ENCODE measurements around the gene TPD52L1.

Gene TPD52L1

DNA sequence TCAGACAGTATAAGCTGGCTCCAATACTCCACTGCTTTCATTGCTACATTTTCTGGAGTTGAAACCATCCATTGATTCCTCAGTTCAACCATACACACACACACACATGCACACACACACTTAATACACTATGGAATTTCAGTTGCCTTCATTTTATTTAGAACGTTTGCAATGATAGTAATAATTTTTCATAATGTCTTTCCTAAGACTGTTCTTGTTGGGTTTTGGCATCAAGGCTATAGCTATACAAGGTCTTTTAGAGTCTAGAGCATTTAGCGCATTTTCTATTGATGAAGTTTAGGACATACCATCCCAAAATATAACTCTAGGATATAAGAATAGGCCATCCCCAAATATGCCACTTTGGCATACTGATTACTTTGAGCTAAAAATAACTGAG lies 15.5 kb upstream of the TPD52L1 start:
- DNase-seq, result no peak
- Histone ChIP-seq H3K27me3 (replicated peaks in 2 of 5; ENCODE audit: control insufficient read depth in 4 of 5, insufficient read depth in 5 of 5, low read length in 4 of 5) (no peaks in the 10 kb centered on the region), H3K4me1 (ENCODE audit: control extremely low read depth in 1 of 4, control insufficient read depth in 4 of 4, insufficient read depth in 4 of 4, low read length in 3 of 4) (no peaks in the 10 kb centered on the region), H3K27ac (ENCODE audit: insufficient read depth in 1 of 2, low read depth in 1 of 2, low read length in 2 of 2, poor library complexity in 1 of 2, severe bottlenecking in 2 of 2) (no peak overlapping the region), H3K9me3 (ENCODE audit: control extremely low read depth in 1 of 5, control insufficient read depth in 4 of 5, insufficient read depth in 2 of 5, low read depth in 1 of 5, low read length in 4 of 5) (peaks cover 0 to 2% (median 0%) of the 10 kb centered on the region in 5 experiments), H3K4me3 (ENCODE audit: control insufficient read depth in 1 of 7, extremely low read depth in 1 of 7, insufficient read depth in 4 of 7, low read depth in 2 of 7, low read length in 6 of 7) (no peak overlapping the region), H3K36me3 (ENCODE audit: control insufficient read depth in 4 of 4, insufficient read depth in 4 of 4, low read length in 3 of 4) (no peaks in the 10 kb centered on the region)
- WGBS (ENCODE audit: insufficient coverage), result no CpG with 5 or more reads among the region's 2 CpGs
- ChIA-PET POLR2A (no interaction called here), CTCF (no interaction called here)

DNA sequence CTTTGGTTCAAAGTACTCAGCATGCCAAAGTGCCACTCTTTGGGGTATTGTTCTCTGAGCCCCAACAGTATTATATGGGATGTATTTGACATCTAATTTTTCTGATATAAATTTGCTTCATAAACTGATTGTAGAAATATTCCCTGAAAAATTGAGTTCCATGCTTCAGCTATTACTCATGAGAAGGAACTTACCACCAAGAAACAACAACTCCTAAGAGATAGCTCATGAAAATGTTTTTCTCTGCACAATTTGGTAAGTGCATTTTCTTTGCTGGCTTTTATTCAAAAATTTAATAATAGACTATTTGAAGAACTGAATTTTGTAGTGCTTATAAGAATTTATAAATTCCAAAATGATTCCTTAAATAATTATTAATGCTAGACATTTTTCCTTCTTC lies 12.8 kb upstream of the TPD52L1 start:
- H3K4me1 ChIP-seq (ENCODE audit: control extremely low read depth in 1 of 4, control insufficient read depth in 4 of 4, insufficient read depth in 4 of 4, low read length in 3 of 4), result no peaks in the 10 kb centered on the region
- DNase-seq, result no peak
- H3K36me3 ChIP-seq (ENCODE audit: control insufficient read depth in 4 of 4, insufficient read depth in 4 of 4, low read length in 3 of 4), result no peaks in the 10 kb centered on the region
- H3K27me3 ChIP-seq (replicated peaks in 2 of 5; ENCODE audit: control insufficient read depth in 4 of 5, insufficient read depth in 5 of 5, low read length in 4 of 5), result no peaks in the 10 kb centered on the region
- no peak overlapping the region for H3K4me3 ChIP-seq (ENCODE audit: control insufficient read depth in 1 of 7, extremely low read depth in 1 of 7, insufficient read depth in 4 of 7, low read depth in 2 of 7, low read length in 6 of 7)
- CTCF ChIA-PET, result interaction anchor here (1.5 kb wide), 1 partner anchor 12 kb away, joined by 4 read pairs; no protein-coding TSS in a partner anchor
- H3K27ac ChIP-seq (ENCODE audit: insufficient read depth in 1 of 2, low read depth in 1 of 2, low read length in 2 of 2, poor library complexity in 1 of 2, severe bottlenecking in 2 of 2), result no peak overlapping the region
- H3K9me3 ChIP-seq (ENCODE audit: control extremely low read depth in 1 of 5, control insufficient read depth in 4 of 5, insufficient read depth in 2 of 5, low read depth in 1 of 5, low read length in 4 of 5), result peaks cover 0 to 5% (median 0%) of the 10 kb centered on the region in 5 experiments
- POLR2A ChIA-PET, result interaction anchor here (0.6 kb wide), 1 partner anchor 200 kb away, joined by 3 read pairs; no protein-coding TSS in a partner anchor

DNA sequence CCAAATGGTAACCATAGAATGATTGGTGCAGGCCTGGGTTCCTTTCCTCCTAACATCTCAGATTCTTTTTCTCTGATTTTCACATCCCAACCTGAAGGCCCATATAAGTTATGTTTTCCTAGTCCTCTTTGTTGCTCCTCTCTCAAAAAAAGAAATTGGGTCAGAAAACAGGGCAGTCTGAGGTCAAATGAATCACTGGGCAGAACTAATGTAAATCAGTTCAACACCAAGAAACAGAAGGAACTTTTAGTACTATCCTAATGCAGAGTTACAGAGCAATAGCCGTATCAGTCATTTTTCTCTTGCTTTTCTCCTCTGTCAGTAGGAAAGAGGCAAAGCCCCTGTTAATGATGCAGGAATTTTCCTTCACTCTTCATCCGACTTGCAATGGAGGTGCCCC lies 11.0 kb upstream of the TPD52L1 start:
- Histone ChIP-seq H3K4me1 (ENCODE audit: control extremely low read depth in 1 of 4, control insufficient read depth in 4 of 4, insufficient read depth in 4 of 4, low read length in 3 of 4) (no peaks in the 10 kb centered on the region), H3K4me3 (ENCODE audit: control insufficient read depth in 1 of 7, extremely low read depth in 1 of 7, insufficient read depth in 4 of 7, low read depth in 2 of 7, low read length in 6 of 7) (no peak overlapping the region), H3K27ac (ENCODE audit: insufficient read depth in 1 of 2, low read depth in 1 of 2, low read length in 2 of 2, poor library complexity in 1 of 2, severe bottlenecking in 2 of 2) (no peak overlapping the region), H3K36me3 (ENCODE audit: control insufficient read depth in 4 of 4, insufficient read depth in 4 of 4, low read length in 3 of 4) (no peaks in the 10 kb centered on the region), H3K9me3 (ENCODE audit: control extremely low read depth in 1 of 5, control insufficient read depth in 4 of 5, insufficient read depth in 2 of 5, low read depth in 1 of 5, low read length in 4 of 5) (peaks cover 0 to 5% (median 0%) of the 10 kb centered on the region in 5 experiments), H3K27me3 (replicated peaks in 2 of 5; ENCODE audit: control insufficient read depth in 4 of 5, insufficient read depth in 5 of 5, low read length in 4 of 5) (peaks cover 0 to 2% (median 0%) of the 10 kb centered on the region in 5 experiments)
- ChIA-PET CTCF (interaction anchor here (0.8 to 1.4 kb wide), 2 partner anchors 11 to 29 kb away, joined by 3 to 6 read pairs; no protein-coding TSS in a partner anchor), POLR2A (no interaction called here)
- no peak for DNase-seq
- 100% methylated on average over 1 of the region's 2 CpGs for WGBS (ENCODE audit: insufficient coverage)

DNA sequence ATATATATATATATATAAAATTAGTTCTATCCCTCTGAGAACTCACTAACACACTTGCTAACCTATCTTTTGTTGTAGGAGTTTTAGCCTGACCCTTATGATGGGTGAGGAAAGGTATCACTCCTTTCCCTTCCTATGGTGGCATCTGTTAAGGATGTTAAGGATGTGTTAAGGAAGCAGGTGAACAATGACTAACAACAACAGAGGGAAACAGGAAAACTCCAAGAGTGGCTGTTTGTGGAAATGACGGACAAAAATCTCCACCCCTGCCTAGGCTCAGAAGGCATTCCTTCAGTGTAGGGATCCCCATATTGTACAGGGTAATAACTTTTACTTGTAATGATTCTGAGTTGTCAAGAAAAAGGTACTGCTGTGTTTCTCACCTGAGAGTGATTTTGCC lies 8.8 kb upstream of the TPD52L1 start:
- no peak overlapping the region for H3K4me3 ChIP-seq (ENCODE audit: control insufficient read depth in 1 of 7, extremely low read depth in 1 of 7, insufficient read depth in 4 of 7, low read depth in 2 of 7, low read length in 6 of 7)
- DNase-seq, result no peak
- peaks cover 0 to 2% (median 0%) of the 10 kb centered on the region in 5 experiments for H3K27me3 ChIP-seq (replicated peaks in 2 of 5; ENCODE audit: control insufficient read depth in 4 of 5, insufficient read depth in 5 of 5, low read length in 4 of 5)
- no peaks in the 10 kb centered on the region for H3K4me1 ChIP-seq (ENCODE audit: control extremely low read depth in 1 of 4, control insufficient read depth in 4 of 4, insufficient read depth in 4 of 4, low read length in 3 of 4)
- 100% methylated on average over 1 of the region's 1 CpG for WGBS (ENCODE audit: insufficient coverage)
- H3K36me3 ChIP-seq (ENCODE audit: control insufficient read depth in 4 of 4, insufficient read depth in 4 of 4, low read length in 3 of 4), result no peaks in the 10 kb centered on the region
- H3K9me3 ChIP-seq (ENCODE audit: control extremely low read depth in 1 of 5, control insufficient read depth in 4 of 5, insufficient read depth in 2 of 5, low read depth in 1 of 5, low read length in 4 of 5), result peaks cover 0 to 5% (median 0%) of the 10 kb centered on the region in 5 experiments
- POLR2A ChIA-PET, result no interaction called here
- CTCF ChIA-PET, result no interaction called here
- no peak overlapping the region for H3K27ac ChIP-seq (ENCODE audit: insufficient read depth in 1 of 2, low read depth in 1 of 2, low read length in 2 of 2, poor library complexity in 1 of 2, severe bottlenecking in 2 of 2)

DNA sequence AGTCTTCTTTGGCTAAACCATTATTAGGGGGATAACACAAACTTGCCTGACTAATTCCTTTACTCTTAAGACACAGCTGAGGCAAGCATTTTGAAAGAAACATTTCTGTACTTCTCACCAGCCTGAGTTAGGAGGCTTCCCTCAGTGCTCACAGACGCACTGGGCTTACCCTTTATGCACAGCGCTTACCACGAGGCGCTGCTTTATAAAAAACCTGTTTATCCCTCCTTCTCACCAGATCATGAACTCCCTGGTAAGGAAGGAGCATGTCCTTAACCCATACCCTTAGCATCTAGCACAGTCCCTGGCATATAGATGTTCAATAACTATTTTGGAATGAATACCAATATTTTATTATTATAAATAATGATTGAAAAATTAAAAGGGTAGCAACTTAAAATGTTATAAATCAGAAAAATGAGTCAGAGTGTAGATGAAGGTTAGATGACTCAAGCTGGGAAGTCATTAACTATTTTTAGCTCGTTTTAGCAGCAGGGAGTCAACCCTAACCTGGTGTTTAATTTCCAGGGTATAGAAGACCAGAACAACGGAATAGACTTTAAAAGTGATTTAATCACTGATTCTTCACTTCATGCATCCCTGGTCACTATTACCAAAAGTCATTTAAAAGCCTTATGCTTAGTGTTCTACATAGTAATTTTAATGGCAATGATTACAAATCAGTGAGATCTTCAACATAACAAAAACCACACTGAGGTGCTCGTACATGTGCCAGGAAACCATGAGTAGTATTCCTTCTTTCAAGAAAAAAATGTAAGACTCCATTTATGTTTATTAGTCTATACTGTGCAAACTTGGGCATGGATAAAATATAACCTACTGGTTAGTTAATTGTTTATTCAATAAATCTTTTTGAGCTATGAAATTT lies 4.1 kb upstream of the TPD52L1 start:
- Histone ChIP-seq H3K4me1 (ENCODE audit: control extremely low read depth in 1 of 4, control insufficient read depth in 4 of 4, insufficient read depth in 4 of 4, low read length in 3 of 4) (peaks cover 0 to 14% (median 14%) of the 10 kb centered on the region in 4 experiments), H3K27me3 (replicated peaks in 2 of 5; ENCODE audit: control insufficient read depth in 4 of 5, insufficient read depth in 5 of 5, low read length in 4 of 5) (peaks cover 0 to 4% (median 2%) of the 10 kb centered on the region in 5 experiments), H3K4me3 (ENCODE audit: control insufficient read depth in 1 of 7, extremely low read depth in 1 of 7, insufficient read depth in 4 of 7, low read depth in 2 of 7, low read length in 6 of 7) (no peak overlapping the region), H3K9me3 (ENCODE audit: control extremely low read depth in 1 of 5, control insufficient read depth in 4 of 5, insufficient read depth in 2 of 5, low read depth in 1 of 5, low read length in 4 of 5) (no peaks in the 10 kb centered on the region), H3K36me3 (ENCODE audit: control insufficient read depth in 4 of 4, insufficient read depth in 4 of 4, low read length in 3 of 4) (no peaks in the 10 kb centered on the region), H3K27ac (ENCODE audit: insufficient read depth in 1 of 2, low read depth in 1 of 2, low read length in 2 of 2, poor library complexity in 1 of 2, severe bottlenecking in 2 of 2) (no peak overlapping the region)
- ChIA-PET POLR2A (no interaction called here), CTCF (interaction anchor here (4.8 kb wide), 1 partner anchor 22 kb away, joined by 20 read pairs; no protein-coding TSS in a partner anchor)
- 81% methylated on average over 4 of the region's 7 CpGs for WGBS (ENCODE audit: insufficient coverage)
- DNase-seq, result no peak

DNA sequence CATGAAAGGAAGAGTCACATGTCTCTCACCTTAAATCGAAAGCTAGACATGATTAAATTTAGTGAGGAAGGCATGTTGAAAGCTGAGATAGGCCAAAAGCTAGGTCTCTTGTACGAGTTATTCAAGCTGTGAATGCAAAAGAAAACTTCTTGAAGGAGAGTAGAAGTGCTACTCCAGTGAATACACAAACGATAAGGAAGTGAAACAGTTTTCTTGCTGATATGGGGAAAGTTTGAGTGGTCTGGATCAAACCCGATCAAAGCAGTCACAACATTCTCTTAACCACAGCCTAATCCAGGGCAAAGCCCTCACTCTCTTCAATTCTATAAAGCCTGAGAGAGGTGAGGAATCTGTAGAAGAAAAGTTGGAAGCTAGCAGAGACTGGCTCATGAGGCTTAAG lies 1.9 kb upstream of the TPD52L1 start:
- Histone ChIP-seq H3K36me3 (ENCODE audit: control insufficient read depth in 4 of 4, insufficient read depth in 4 of 4, low read length in 3 of 4) (no peaks in the 10 kb centered on the region), H3K9me3 (ENCODE audit: control extremely low read depth in 1 of 5, control insufficient read depth in 4 of 5, insufficient read depth in 2 of 5, low read depth in 1 of 5, low read length in 4 of 5) (no peaks in the 10 kb centered on the region), H3K27ac (ENCODE audit: insufficient read depth in 1 of 2, low read depth in 1 of 2, low read length in 2 of 2, poor library complexity in 1 of 2, severe bottlenecking in 2 of 2) (no peak overlapping the region), H3K4me1 (ENCODE audit: control extremely low read depth in 1 of 4, control insufficient read depth in 4 of 4, insufficient read depth in 4 of 4, low read length in 3 of 4) (peaks cover 0 to 16% (median 16%) of the 10 kb centered on the region in 4 experiments), H3K27me3 (replicated peaks in 2 of 5; ENCODE audit: control insufficient read depth in 4 of 5, insufficient read depth in 5 of 5, low read length in 4 of 5) (peaks cover 0 to 4% (median 2%) of the 10 kb centered on the region in 5 experiments), H3K4me3 (ENCODE audit: control insufficient read depth in 1 of 7, extremely low read depth in 1 of 7, insufficient read depth in 4 of 7, low read depth in 2 of 7, low read length in 6 of 7) (no peak overlapping the region)
- 100% methylated on average over 2 of the region's 4 CpGs for WGBS (ENCODE audit: insufficient coverage)
- ChIA-PET CTCF (interaction anchor here (0.8 to 4.8 kb wide), 6 partner anchors 9 to 158 kb away, joined by 3 to 20 read pairs (median 4); no protein-coding TSS in a partner anchor), POLR2A (no interaction called here)
- DNase-seq, result no peak

All from common myeloid progenitor, CD34-positive (primary cell).